BLaER1 (cell line): ENCODE data around the gene C16orf90.
"Not testable (repeated sequence)": the region's sequence is repeated elsewhere in the genome, so short reads cannot be mapped to it uniquely, and the experiment has no call there.

ENCODE experiments used
- H3K27ac ChIP-seq: shearing (Covaris generic); formaldehyde crosslinking; 2 replicates; pipeline ENCODE4 v1.8.1; 2022
- H3K27me3 ChIP-seq: shearing (Covaris generic); formaldehyde crosslinking; 2 replicates; pipeline ENCODE4 v1.8.1; 2022
- H3K36me3 ChIP-seq: shearing (Covaris generic); formaldehyde crosslinking; 2 replicates; pipeline ENCODE4 v1.8.1; 2022
- H3K4me1 ChIP-seq: shearing (Covaris generic); formaldehyde crosslinking; 2 replicates; pipeline ENCODE4 v1.8.1; 2022
- H3K4me2 ChIP-seq: shearing (Covaris generic); formaldehyde crosslinking; 2 replicates; pipeline ENCODE4 v1.8.1; 2022
- H3K4me3 ChIP-seq: shearing (Covaris generic); formaldehyde crosslinking; 2 replicates; pipeline ENCODE4 v1.8.1; 2022
- H3K9ac ChIP-seq: shearing (Covaris generic); formaldehyde crosslinking; 2 replicates; pipeline ENCODE4 v1.8.1; 2022
- H3K9me3 ChIP-seq: shearing (Covaris generic); formaldehyde crosslinking; 2 replicates; pipeline ENCODE4 v1.8.1; 2022
- H4K20me1 ChIP-seq: shearing (Covaris generic); formaldehyde crosslinking; 2 replicates; pipeline ENCODE4 v1.8.1; 2022
- Cebpa-rat ChIP-seq: shearing (Covaris generic); IDR thresholded peaks from 2 replicates; pipeline ENCODE4 v1.8.1; 2022

Gene C16orf90

GRCh38 chr16:3475604-3476375 is 19.5 kb downstream of the C16orf90 start:
- Histone ChIP-seq H3K27me3 (no peaks in the 10 kb centered on the region), H3K4me2 (no peak overlapping the region), H3K27ac (no peak overlapping the region), H3K4me1 (no peaks in the 10 kb centered on the region), H3K4me3 (no peak overlapping the region), H4K20me1 (peaks cover 100% of the 10 kb centered on the region), H3K9me3 (peaks cover 30% of the 10 kb centered on the region), H3K36me3 (peaks cover 87% of the 10 kb centered on the region), H3K9ac (no peak overlapping the region)
- no peak for TF ChIP-seq Cebpa-rat

GRCh38 chr16:3474870-3475269 is 20.4 kb downstream of the C16orf90 start:
- Histone ChIP-seq H3K9me3 (peaks cover 39% of the 10 kb centered on the region), H4K20me1 (peaks cover 100% of the 10 kb centered on the region), H3K36me3 (peaks cover 87% of the 10 kb centered on the region)
- not testable (repeated sequence) for H3K27ac ChIP-seq, H3K4me2 ChIP-seq, H3K27me3 ChIP-seq, H3K9ac ChIP-seq, H3K4me3 ChIP-seq, H3K4me1 ChIP-seq

- Histone ChIP-seq H3K4me1 (no peaks in the 10 kb centered on the region), H3K4me3 (no peak overlapping the region), H3K9ac (no peak overlapping the region), H4K20me1 (peaks cover 100% of the 10 kb centered on the region), H3K9me3 (peaks cover 41% of the 10 kb centered on the region), H3K4me2 (no peak overlapping the region), H3K36me3 (peaks cover 87% of the 10 kb centered on the region), H3K27ac (no peak overlapping the region), H3K27me3 (no peaks in the 10 kb centered on the region)
- TF ChIP-seq Cebpa-rat = no peak
These were observed 21.0 kb downstream of the C16orf90 start for GRCh38 chr16:3474136-3474779.

- H3K27ac ChIP-seq, H3K4me1 ChIP-seq, H3K27me3 ChIP-seq, H3K4me3 ChIP-seq, H3K9ac ChIP-seq, H3K4me2 ChIP-seq: not testable (repeated sequence)
- peaks cover 87% of the 10 kb centered on the region for H3K36me3 ChIP-seq
- H3K9me3 ChIP-seq = peaks cover 41% of the 10 kb centered on the region
- peaks cover 100% of the 10 kb centered on the region for H4K20me1 ChIP-seq
These were observed 21.7 kb downstream of the C16orf90 start for GRCh38 chr16:3473596-3473943.

GRCh38 chr16:3472878-3473595 is 22.3 kb downstream of the C16orf90 start:
- H3K4me2 ChIP-seq = no peak overlapping the region
- no peak overlapping the region for H3K27ac ChIP-seq
- peaks cover 41% of the 10 kb centered on the region for H3K9me3 ChIP-seq
- peaks cover 100% of the 10 kb centered on the region for H4K20me1 ChIP-seq
- H3K9ac ChIP-seq = no peak overlapping the region
- H3K4me1 ChIP-seq = 0 out of 2 replicates have a peak, but pooled peaks cover 2% of the 10 kb centered on the region
- no peak overlapping the region for H3K4me3 ChIP-seq
- H3K27me3 ChIP-seq = no peaks in the 10 kb centered on the region
- TF ChIP-seq Cebpa-rat = no peak
- H3K36me3 ChIP-seq = peaks cover 87% of the 10 kb centered on the region

GRCh38 chr16:3471518-3472176 is 23.6 kb downstream of the C16orf90 start:
- H3K9me3 ChIP-seq = peaks cover 50% of the 10 kb centered on the region
- peaks cover 95% of the 10 kb centered on the region for H3K36me3 ChIP-seq
- no peak for TF ChIP-seq Cebpa-rat
- H4K20me1 ChIP-seq = peaks cover 100% of the 10 kb centered on the region
- H3K4me1 ChIP-seq = peaks cover 14% of the 10 kb centered on the region
- no peak overlapping the region for H3K27ac ChIP-seq
- no peak overlapping the region for H3K4me2 ChIP-seq
- no peak overlapping the region for H3K9ac ChIP-seq
- no peaks in the 10 kb centered on the region for H3K27me3 ChIP-seq
- H3K4me3 ChIP-seq = no peak overlapping the region

GRCh38 chr16:3470723-3471122 is 24.6 kb downstream of the C16orf90 start:
- no peak overlapping the region for H3K4me3 ChIP-seq
- H3K27ac ChIP-seq = no peak overlapping the region
- peaks cover 100% of the 10 kb centered on the region for H4K20me1 ChIP-seq
- peaks cover 97% of the 10 kb centered on the region for H3K36me3 ChIP-seq
- TF ChIP-seq Cebpa-rat = no peak
- peaks cover 14% of the 10 kb centered on the region for H3K4me1 ChIP-seq
- H3K4me2 ChIP-seq = no peak overlapping the region
- H3K9ac ChIP-seq = no peak overlapping the region
- no peaks in the 10 kb centered on the region for H3K27me3 ChIP-seq
- peaks cover 58% of the 10 kb centered on the region for H3K9me3 ChIP-seq

- Histone ChIP-seq H3K4me3 (no peak overlapping the region), H3K27me3 (no peaks in the 10 kb centered on the region), H3K4me1 (peaks cover 14% of the 10 kb centered on the region), H3K9ac (no peak overlapping the region), H3K27ac (no peak overlapping the region), H3K4me2 (no peak overlapping the region), H3K36me3 (peaks cover 97% of the 10 kb centered on the region), H3K9me3 (peaks cover 60% of the 10 kb centered on the region), H4K20me1 (peaks cover 100% of the 10 kb centered on the region)
- TF ChIP-seq Cebpa-rat = no peak
These were observed 25.6 kb downstream of the C16orf90 start for GRCh38 chr16:3469736-3470135.

GRCh38 chr16:3468501-3468900 is 26.8 kb downstream of the C16orf90 start:
- H4K20me1 ChIP-seq = peaks cover 100% of the 10 kb centered on the region
- H3K4me1 ChIP-seq = peaks cover 26% of the 10 kb centered on the region
- peaks cover 69% of the 10 kb centered on the region for H3K9me3 ChIP-seq
- 0 out of 2 replicates have a peak overlapping the region, but pooled peaks have one; percentile 41 for H3K27ac ChIP-seq
- H3K4me3 ChIP-seq = no peak overlapping the region
- no peaks in the 10 kb centered on the region for H3K27me3 ChIP-seq
- no peak overlapping the region for H3K4me2 ChIP-seq
- peaks cover 98% of the 10 kb centered on the region for H3K36me3 ChIP-seq
- H3K9ac ChIP-seq = no peak overlapping the region
- no peak for TF ChIP-seq Cebpa-rat
